PC-9 (cell line): ENCODE data around the gene ATP10A.

Source experiments
- EZH2 ChIP-seq: fragments of 200-600 bp; sonication (generic); IDR thresholded peaks from 2 replicates; pipeline ENCODE4 v1.8.0; 2017; ENCODE audit warnings: antibody characterized with exemption, low read depth
- TF ChIP-seq, protein P1 (sequence below): fragments of 200-600 bp; sonication (generic); conservative IDR thresholded peaks from 2 replicates; pipeline ENCODE4 v1.6.1; 2017; ENCODE audit warnings: mixed run types, antibody characterized with exemption, mild to moderate bottlenecking, moderate library complexity

DNA sequence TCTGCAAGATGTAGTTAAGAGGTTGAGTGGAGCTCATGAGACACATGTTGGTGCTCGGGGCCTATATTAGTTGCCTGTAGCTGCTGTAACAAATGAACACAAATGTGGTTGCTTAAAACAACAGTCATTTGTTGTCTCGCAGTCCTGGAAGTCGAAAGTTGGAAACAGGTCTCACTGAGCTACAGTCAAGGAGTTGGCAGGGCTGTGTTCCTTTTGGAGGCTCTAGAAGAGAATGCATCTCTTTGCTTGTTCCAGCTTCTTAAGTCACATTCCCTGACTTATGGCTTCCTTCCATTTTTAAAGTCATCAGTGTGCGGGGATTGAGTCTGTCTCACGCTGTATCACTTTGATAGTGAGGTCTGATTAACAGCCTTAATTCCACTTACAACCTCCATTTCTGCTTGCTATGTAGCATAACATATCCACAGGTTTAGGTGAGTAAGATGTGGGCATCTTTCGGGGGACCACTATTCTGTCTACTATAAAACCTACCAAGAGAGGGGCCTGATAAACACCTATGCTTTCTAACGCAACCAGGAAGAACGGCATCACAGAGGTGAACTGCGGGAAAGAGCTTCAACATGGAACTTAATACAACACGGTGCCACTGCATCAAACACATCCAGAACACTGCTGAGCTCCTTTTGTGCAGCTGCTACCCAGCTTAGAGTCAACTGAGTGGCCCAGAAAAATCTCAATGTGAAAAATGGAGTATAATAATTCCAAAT lies 119.4 kb downstream of the ATP10A start:
- TF ChIP-seq, protein P1, sequence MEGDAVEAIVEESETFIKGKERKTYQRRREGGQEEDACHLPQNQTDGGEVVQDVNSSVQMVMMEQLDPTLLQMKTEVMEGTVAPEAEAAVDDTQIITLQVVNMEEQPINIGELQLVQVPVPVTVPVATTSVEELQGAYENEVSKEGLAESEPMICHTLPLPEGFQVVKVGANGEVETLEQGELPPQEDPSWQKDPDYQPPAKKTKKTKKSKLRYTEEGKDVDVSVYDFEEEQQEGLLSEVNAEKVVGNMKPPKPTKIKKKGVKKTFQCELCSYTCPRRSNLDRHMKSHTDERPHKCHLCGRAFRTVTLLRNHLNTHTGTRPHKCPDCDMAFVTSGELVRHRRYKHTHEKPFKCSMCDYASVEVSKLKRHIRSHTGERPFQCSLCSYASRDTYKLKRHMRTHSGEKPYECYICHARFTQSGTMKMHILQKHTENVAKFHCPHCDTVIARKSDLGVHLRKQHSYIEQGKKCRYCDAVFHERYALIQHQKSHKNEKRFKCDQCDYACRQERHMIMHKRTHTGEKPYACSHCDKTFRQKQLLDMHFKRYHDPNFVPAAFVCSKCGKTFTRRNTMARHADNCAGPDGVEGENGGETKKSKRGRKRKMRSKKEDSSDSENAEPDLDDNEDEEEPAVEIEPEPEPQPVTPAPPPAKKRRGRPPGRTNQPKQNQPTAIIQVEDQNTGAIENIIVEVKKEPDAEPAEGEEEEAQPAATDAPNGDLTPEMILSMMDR, result no peak
- TF ChIP-seq EZH2, result no peak
